Measurements from ENCODE around the gene TIMD4.
A peak's percentile ranks its signal among the peaks of the same experiment; 100 is the strongest.
"Not testable (repeated sequence)": the region's sequence is repeated elsewhere in the genome, so short reads cannot be mapped to it uniquely, and the experiment has no call there.

The TIMD4 gene

GRCh38 chr5:156947925-156948324 is 15.1 kb downstream of the TIMD4 start:
- DNase-seq (no peak), ATAC-seq (replicated peaks) (no peak)
- H3K27me3 Mint-ChIP-seq: no peaks in the 10 kb centered on the region
- no peak overlapping the region for H3K27ac Mint-ChIP-seq
- no peaks in the 10 kb centered on the region for H3K4me1 Mint-ChIP-seq (ENCODE audit: low read depth in 2 of 2)
- H3K9me3 Mint-ChIP-seq: no peaks in the 10 kb centered on the region
- no peaks in the 10 kb centered on the region for H3K36me3 Mint-ChIP-seq (ENCODE audit: insufficient read depth)
- no peak overlapping the region for H3K4me3 Mint-ChIP-seq

GRCh38 chr5:156942064-156942463 is 21.0 kb downstream of the TIMD4 start:
- no peak for DNase-seq
- no peak for ATAC-seq (replicated peaks)
- peak overlapping the region in 1 of 2 donors; percentile 3 for H3K4me3 Mint-ChIP-seq
- H3K9me3 Mint-ChIP-seq: no peaks in the 10 kb centered on the region
- peak overlapping the region; percentile 44 to 73 for H3K27ac Mint-ChIP-seq
- no peaks in the 10 kb centered on the region for H3K36me3 Mint-ChIP-seq (ENCODE audit: insufficient read depth)
- peaks cover 7% of the 10 kb centered on the region in 2 donors for H3K4me1 Mint-ChIP-seq (ENCODE audit: low read depth in 2 of 2)
- no peaks in the 10 kb centered on the region for H3K27me3 Mint-ChIP-seq

- H3K36me3 Mint-ChIP-seq (ENCODE audit: insufficient read depth); ATAC-seq (replicated peaks); H3K27ac Mint-ChIP-seq; DNase-seq; H3K27me3 Mint-ChIP-seq; H3K4me1 Mint-ChIP-seq (ENCODE audit: low read depth in 2 of 2); H3K4me3 Mint-ChIP-seq; H3K9me3 Mint-ChIP-seq: not testable (repeated sequence)
Measured at GRCh38 chr5:156940462-156940861, 22.6 kb downstream of the TIMD4 start.

- Mint-ChIP-seq H3K4me1 (ENCODE audit: low read depth in 2 of 2) (peaks cover 8 to 27% of the 10 kb centered on the region in 2 donors), H3K27ac (no peak overlapping the region), H3K36me3 (ENCODE audit: insufficient read depth) (no peaks in the 10 kb centered on the region), H3K27me3 (no peaks in the 10 kb centered on the region), H3K4me3 (no peak overlapping the region), H3K9me3 (no peaks in the 10 kb centered on the region)
- DNase-seq (no peak), ATAC-seq (replicated peaks) (no peak)
Measured at GRCh38 chr5:156936972-156937371, 26.1 kb downstream of the TIMD4 start.

GRCh38 chr5:156934450-156935211 is 28.4 kb downstream of the TIMD4 start:
- peaks cover 0 to 1% of the 10 kb centered on the region in 2 donors for H3K9me3 Mint-ChIP-seq
- peaks cover 7 to 26% of the 10 kb centered on the region in 2 donors for H3K4me1 Mint-ChIP-seq (ENCODE audit: low read depth in 2 of 2)
- H3K36me3 Mint-ChIP-seq (ENCODE audit: insufficient read depth): no peaks in the 10 kb centered on the region
- DNase-seq: peak; percentile 43 to 57 (median 45)
- H3K4me3 Mint-ChIP-seq: peak overlapping the region; percentile 15 to 58
- ATAC-seq (replicated peaks): peak; percentile 75
- H3K27ac Mint-ChIP-seq: peak overlapping the region in 1 of 2 donors; percentile 32
- no peaks in the 10 kb centered on the region for H3K27me3 Mint-ChIP-seq

GRCh38 chr5:156929366-156929948 is 33.6 kb downstream of the TIMD4 start:
- Mint-ChIP-seq H3K4me1 (ENCODE audit: low read depth in 2 of 2) (peaks cover 13 to 35% of the 10 kb centered on the region in 2 donors), H3K27ac (peak overlapping the region in 1 of 2 donors; percentile 39), H3K9me3 (peaks cover 0 to 1% of the 10 kb centered on the region in 2 donors), H3K4me3 (no peak overlapping the region), H3K27me3 (no peaks in the 10 kb centered on the region), H3K36me3 (ENCODE audit: insufficient read depth) (no peaks in the 10 kb centered on the region)
- DNase-seq: no peak
- no peak for ATAC-seq (replicated peaks)

GRCh38 chr5:156927545-156927944 is 35.5 kb downstream of the TIMD4 start:
- peaks cover 0 to 1% of the 10 kb centered on the region in 2 donors for H3K9me3 Mint-ChIP-seq
- no peaks in the 10 kb centered on the region for H3K27me3 Mint-ChIP-seq
- ATAC-seq (replicated peaks) (no peak), DNase-seq (no peak)
- H3K36me3 Mint-ChIP-seq (ENCODE audit: insufficient read depth): no peaks in the 10 kb centered on the region
- H3K27ac Mint-ChIP-seq: peak overlapping the region in 1 of 2 donors; percentile 69
- peaks cover 10 to 23% of the 10 kb centered on the region in 2 donors for H3K4me1 Mint-ChIP-seq (ENCODE audit: low read depth in 2 of 2)
- H3K4me3 Mint-ChIP-seq: no peak overlapping the region

GRCh38 chr5:156925767-156926166 is 37.3 kb downstream of the TIMD4 start:
- H3K27me3 Mint-ChIP-seq; H3K9me3 Mint-ChIP-seq; ATAC-seq (replicated peaks); H3K36me3 Mint-ChIP-seq (ENCODE audit: insufficient read depth); H3K27ac Mint-ChIP-seq; DNase-seq; H3K4me3 Mint-ChIP-seq: not testable (repeated sequence)
- peaks cover 13 to 29% of the 10 kb centered on the region in 2 donors for H3K4me1 Mint-ChIP-seq (ENCODE audit: low read depth in 2 of 2)

GRCh38 chr5:156922207-156922792 is 40.7 kb downstream of the TIMD4 start:
- ATAC-seq (replicated peaks): peak; percentile 55
- H3K36me3 Mint-ChIP-seq (ENCODE audit: insufficient read depth): no peaks in the 10 kb centered on the region
- H3K9me3 Mint-ChIP-seq: no peaks in the 10 kb centered on the region
- peak overlapping the region in 1 of 2 donors; percentile 81 for H3K27ac Mint-ChIP-seq
- H3K4me1 Mint-ChIP-seq (ENCODE audit: low read depth in 2 of 2): peaks cover 10 to 40% of the 10 kb centered on the region in 2 donors
- peak overlapping the region; percentile 31 to 67 for H3K4me3 Mint-ChIP-seq
- no peaks in the 10 kb centered on the region for H3K27me3 Mint-ChIP-seq
- peak in 1 of 3 experiments; percentile 4 for DNase-seq

GRCh38 chr5:156920861-156921431 is 42.1 kb downstream of the TIMD4 start:
- H3K4me1 Mint-ChIP-seq (ENCODE audit: low read depth in 2 of 2): peaks cover 10 to 42% of the 10 kb centered on the region in 2 donors
- H3K9me3 Mint-ChIP-seq: no peaks in the 10 kb centered on the region
- no peaks in the 10 kb centered on the region for H3K27me3 Mint-ChIP-seq
- H3K4me3 Mint-ChIP-seq: peak overlapping the region in 1 of 2 donors; percentile 67
- ATAC-seq (replicated peaks) (no peak), DNase-seq (no peak)
- H3K27ac Mint-ChIP-seq: peak overlapping the region; percentile 32 to 81
- no peaks in the 10 kb centered on the region for H3K36me3 Mint-ChIP-seq (ENCODE audit: insufficient read depth)

- peak in 1 of 3 experiments; percentile 3 for DNase-seq
- no peaks in the 10 kb centered on the region for H3K36me3 Mint-ChIP-seq (ENCODE audit: insufficient read depth)
- peak; percentile 82 for ATAC-seq (replicated peaks)
- H3K4me3 Mint-ChIP-seq: no peak overlapping the region
- peaks cover 13 to 48% of the 10 kb centered on the region in 2 donors for H3K4me1 Mint-ChIP-seq (ENCODE audit: low read depth in 2 of 2)
- H3K27ac Mint-ChIP-seq: peak overlapping the region; percentile 41 to 88
- H3K9me3 Mint-ChIP-seq: no peaks in the 10 kb centered on the region
- H3K27me3 Mint-ChIP-seq: no peaks in the 10 kb centered on the region
Measured at GRCh38 chr5:156920042-156920860, 42.8 kb downstream of the TIMD4 start.

- H3K4me3 Mint-ChIP-seq: no peak overlapping the region
- peaks cover 28 to 57% of the 10 kb centered on the region in 2 donors for H3K4me1 Mint-ChIP-seq (ENCODE audit: low read depth in 2 of 2)
- H3K9me3 Mint-ChIP-seq: no peaks in the 10 kb centered on the region
- peaks cover 2% of the 10 kb centered on the region for H3K36me3 Mint-ChIP-seq (ENCODE audit: insufficient read depth)
- no peaks in the 10 kb centered on the region for H3K27me3 Mint-ChIP-seq
- H3K27ac Mint-ChIP-seq: peak overlapping the region in 1 of 2 donors; percentile 52
- ATAC-seq (replicated peaks): no peak
- DNase-seq: no peak
Measured at GRCh38 chr5:156918311-156918845, 44.6 kb downstream of the TIMD4 start.

Measured in effector memory CD8-positive, alpha-beta T cell (primary cell).